HEK293 (cell line): ENCODE measurements around the gene DPF3.

Experiments used
- CTCF ChIA-PET: fragments of 350-600 bp; formaldehyde crosslinking; extraction: SDS; loops from one replicate; lab custom pipeline; 2021; ENCODE audit warnings: antibody characterized with exemption; lab: Yijun Ruan, JAX
- POLR2A ChIA-PET: fragments of 300-600 bp; formaldehyde crosslinking; extraction: SDS; loops from one replicate; lab custom pipeline; 2020; ENCODE audit warnings: antibody characterized with exemption, inconsistent platforms; lab: Yijun Ruan, JAX
- H3K27ac ChIP-seq: fragments of 200-500 bp; sonication (Bioruptor generic); 2 replicates; pipeline ENCODE4 v1.5.1; 2014; ENCODE audit warnings: low read depth, low read length, control low read depth, inconsistent platforms; ENCODE audit errors: extremely low read depth
- H3K36me3 ChIP-seq, 2 experiments: fragments of 200-500 bp in 1 of 2; sonication (Bioruptor generic) in 1 of 2; 1 replicate in 1 of 2; 2 replicates in 1 of 2; pipeline ENCODE4 v1.5.1; 2014 to 2017; ENCODE audit warnings: inconsistent platforms in 2 of 2, low read length in 2 of 2; ENCODE audit not compliant: control insufficient read depth in 2 of 2, insufficient read depth in 1 of 2
- H3K4me1 ChIP-seq: fragments of 200-500 bp; sonication (Bioruptor generic); 2 replicates; pipeline ENCODE4 v1.5.1; 2014; ENCODE audit warnings: mild to moderate bottlenecking, low read length, inconsistent platforms; ENCODE audit not compliant: control insufficient read depth, insufficient read depth
- H3K4me3 ChIP-seq: 2 replicates; pipeline ENCODE4 v1.5.1; 2011; ENCODE audit warnings: low read depth, mild to moderate bottlenecking, control low read depth, low read length, moderate library complexity
- H3K9me3 ChIP-seq: fragments of 200-500 bp; sonication (Bioruptor generic); 2 replicates; pipeline ENCODE4 v1.5.1; 2014; ENCODE audit warnings: low read depth, low read length, inconsistent platforms; ENCODE audit not compliant: control insufficient read depth, insufficient read depth
- RBAK ChIP-seq: fragments of 450-650 bp; formaldehyde crosslinking; IDR thresholded peaks from 2 replicates; pipeline ENCODE4 v1.5.1; 2016; ENCODE audit warnings: missing biosample characterization, missing genetic modification characterization
- SCRT2 ChIP-seq: fragments of 450-650 bp; formaldehyde crosslinking; IDR thresholded peaks from 2 replicates; pipeline ENCODE4 v1.5.1; 2016; ENCODE audit warnings: missing biosample characterization, missing genetic modification characterization
- SP2 ChIP-seq: fragments of 450-650 bp; formaldehyde crosslinking; IDR thresholded peaks from 2 replicates; pipeline ENCODE4 v1.5.1; 2016; ENCODE audit warnings: missing biosample characterization, missing genetic modification characterization
- SP3 ChIP-seq: fragments of 450-650 bp; formaldehyde crosslinking; IDR thresholded peaks from 2 replicates; pipeline ENCODE4 v1.5.1; 2016; ENCODE audit warnings: missing biosample characterization, missing genetic modification characterization
- TCF7L2 ChIP-seq: IDR thresholded peaks from 2 replicates; pipeline ENCODE4 v1.6.1; 2011; ENCODE audit warnings: low read depth, mild to moderate bottlenecking, inconsistent platforms, low read length, moderate library complexity, borderline replicate concordance
- WT1 ChIP-seq: fragments of 450-650 bp; formaldehyde crosslinking; IDR thresholded peaks from 2 replicates; pipeline ENCODE4 v1.5.1; 2016; ENCODE audit warnings: missing biosample characterization, missing genetic modification characterization
- ZFP69B ChIP-seq: fragments of 450-650 bp; formaldehyde crosslinking; IDR thresholded peaks from 2 replicates; pipeline ENCODE4 v1.5.1; 2016; ENCODE audit warnings: missing biosample characterization, missing genetic modification characterization
- ZNF19 ChIP-seq: fragments of 450-650 bp; formaldehyde crosslinking; IDR thresholded peaks from 2 replicates; pipeline ENCODE4; 2016; ENCODE audit warnings: missing biosample characterization, missing genetic modification characterization, low read depth
- ZNF274 ChIP-seq, 2 experiments: fragments of 200-500 bp in 1 of 2; fragments of 450-650 bp in 1 of 2; sonication (Bioruptor generic) in 1 of 2; formaldehyde crosslinking in 1 of 2; IDR thresholded peaks; 2 replicates each; pipeline versions ENCODE4 v1.5.1 to v1.6.1; 2014 to 2016; ENCODE audit warnings: borderline replicate concordance in 1 of 2, inconsistent platforms in 1 of 2, low read length in 1 of 2, missing biosample characterization in 1 of 2, missing genetic modification characterization in 1 of 2
- ZNF350 ChIP-seq: fragments of 450-650 bp; formaldehyde crosslinking; IDR thresholded peaks from 2 replicates; pipeline ENCODE4 v1.5.0; 2017; ENCODE audit warnings: missing biosample characterization, mild to moderate bottlenecking, missing genetic modification characterization
- ZNF423 ChIP-seq: fragments of 450-650 bp; formaldehyde crosslinking; IDR thresholded peaks from 2 replicates; pipeline ENCODE4 v1.5.1; 2016; ENCODE audit warnings: missing biosample characterization, missing genetic modification characterization
- ZNF560 ChIP-seq: fragments of 450-650 bp; formaldehyde crosslinking; IDR thresholded peaks from 2 replicates; pipeline ENCODE4 v1.5.1; 2017; ENCODE audit warnings: missing biosample characterization, missing genetic modification characterization, borderline replicate concordance
- ZNF654 ChIP-seq: fragments of 450-650 bp; formaldehyde crosslinking; IDR thresholded peaks from 2 replicates; pipeline ENCODE4 v1.5.1; 2016; ENCODE audit warnings: low read depth, missing biosample characterization, missing genetic modification characterization
- ZNF785 ChIP-seq: fragments of 450-650 bp; formaldehyde crosslinking; IDR thresholded peaks from 2 replicates; pipeline ENCODE4 v1.5.1; 2016; ENCODE audit warnings: missing biosample characterization, missing genetic modification characterization
- ZNF830 ChIP-seq: fragments of 450-650 bp; IDR thresholded peaks from 2 replicates; pipeline ENCODE4 v1.5.0; 2018; ENCODE audit warnings: missing biosample characterization, missing genetic modification characterization, low read depth, mild to moderate bottlenecking, moderate library complexity
- TF ChIP-seq, protein P1 (sequence below): fragments of 450-650 bp; formaldehyde crosslinking; IDR thresholded peaks from 2 replicates; pipeline ENCODE4 v1.5.1; 2016; ENCODE audit warnings: missing biosample characterization, missing genetic modification characterization
- TF ChIP-seq, protein P2 (sequence below): fragments of 450-650 bp; formaldehyde crosslinking; optimal IDR thresholded peaks from 2 replicates; pipeline ENCODE3; 2016; ENCODE audit warnings: missing biosample characterization, mild to moderate bottlenecking, missing genetic modification characterization

DPF3 gene

DNA sequence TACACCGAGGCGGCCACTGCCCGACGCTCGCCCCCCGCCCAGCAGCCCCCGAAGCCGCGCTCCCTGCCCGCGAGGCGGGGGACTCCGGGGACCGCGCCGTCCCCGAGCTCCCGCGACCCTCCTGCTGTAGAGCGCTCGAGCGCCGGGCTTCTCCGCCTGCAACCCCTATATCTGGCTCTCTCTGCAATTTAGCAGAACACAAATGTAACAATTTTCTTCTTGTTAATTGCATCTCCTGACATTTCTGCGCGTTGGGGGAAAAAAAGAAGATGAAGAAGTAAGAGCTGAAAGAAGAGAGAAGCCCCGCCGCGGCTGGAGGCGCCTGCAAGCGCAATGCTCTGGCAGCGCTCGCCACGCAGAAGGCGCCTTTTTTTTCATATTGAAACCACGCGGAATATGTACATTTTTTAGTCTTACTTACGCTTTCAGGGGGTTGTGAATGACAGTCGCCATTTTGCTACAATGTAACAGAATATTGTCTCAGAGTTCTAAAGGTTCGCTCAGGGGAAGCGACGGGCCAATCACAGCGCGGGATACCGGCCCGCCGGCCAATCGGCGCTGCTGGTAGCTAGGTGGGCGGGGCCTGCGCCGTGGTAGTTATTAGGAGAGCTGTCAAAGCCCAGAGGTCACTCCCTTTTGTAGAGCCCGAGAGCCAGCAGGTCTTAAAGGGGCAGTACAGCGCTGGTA is at the start of gene DPF3:
TSS of gene DPF3 (minus strand) at position 466 of the 687 bp plus-strand sequence. CDS start at position 453, 13 bp downstream.
- H3K9me3 ChIP-seq, result no peaks in the 10 kb centered on the region
- ChIA-PET POLR2A (interaction anchor here (0.6 to 1.9 kb wide), 5 partner anchors 15 to 380 kb away, joined by 3 to 7 read pairs (median 4); partner anchors contain the start of gene DCAF4), CTCF (interaction anchor here (0.6 to 2.2 kb wide), 4 partner anchors 11 to 377 kb away, joined by 3 to 12 read pairs (median 4); no protein-coding TSS in a partner anchor)
- 0 out of 2 replicates have a peak, but pooled peaks cover 5% of the 10 kb centered on the region for H3K4me1 ChIP-seq
- no peaks in the 10 kb centered on the region for H3K36me3 ChIP-seq
- H3K27ac ChIP-seq, result peak within 1 kb of the TSS; percentile 48; the same call in 1 of the 2 replicates
- TF ChIP-seq ZNF350 (peak; percentile 89), SCRT2 (peak; percentile 64), TCF7L2 (0 out of 2 replicates have a peak, but pooled peaks have one; percentile 46), ZNF423 (tag by site-specific recombination) (no peak), ZNF830 (tag by site-specific recombination) (no peak), ZNF785 (no peak), SP2 (tag by site-specific recombination) (peak; percentile 84), ZNF560 (no peak), WT1 (peak; percentile 83), SP3 (tag by site-specific recombination) (0 out of 2 replicates have a peak, but pooled peaks have one; percentile 33), ZFP69B (0 out of 2 replicates have a peak, but pooled peaks have one; percentile 15)
- TF ChIP-seq, protein P1, sequence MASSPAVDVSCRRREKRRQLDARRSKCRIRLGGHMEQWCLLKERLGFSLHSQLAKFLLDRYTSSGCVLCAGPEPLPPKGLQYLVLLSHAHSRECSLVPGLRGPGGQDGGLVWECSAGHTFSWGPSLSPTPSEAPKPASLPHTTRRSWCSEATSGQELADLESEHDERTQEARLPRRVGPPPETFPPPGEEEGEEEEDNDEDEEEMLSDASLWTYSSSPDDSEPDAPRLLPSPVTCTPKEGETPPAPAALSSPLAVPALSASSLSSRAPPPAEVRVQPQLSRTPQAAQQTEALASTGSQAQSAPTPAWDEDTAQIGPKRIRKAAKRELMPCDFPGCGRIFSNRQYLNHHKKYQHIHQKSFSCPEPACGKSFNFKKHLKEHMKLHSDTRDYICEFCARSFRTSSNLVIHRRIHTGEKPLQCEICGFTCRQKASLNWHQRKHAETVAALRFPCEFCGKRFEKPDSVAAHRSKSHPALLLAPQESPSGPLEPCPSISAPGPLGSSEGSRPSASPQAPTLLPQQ (tag by site-specific recombination), result 0 out of 2 replicates have a peak, but pooled peaks have one; percentile 37
- TF ChIP-seq, protein P2, sequence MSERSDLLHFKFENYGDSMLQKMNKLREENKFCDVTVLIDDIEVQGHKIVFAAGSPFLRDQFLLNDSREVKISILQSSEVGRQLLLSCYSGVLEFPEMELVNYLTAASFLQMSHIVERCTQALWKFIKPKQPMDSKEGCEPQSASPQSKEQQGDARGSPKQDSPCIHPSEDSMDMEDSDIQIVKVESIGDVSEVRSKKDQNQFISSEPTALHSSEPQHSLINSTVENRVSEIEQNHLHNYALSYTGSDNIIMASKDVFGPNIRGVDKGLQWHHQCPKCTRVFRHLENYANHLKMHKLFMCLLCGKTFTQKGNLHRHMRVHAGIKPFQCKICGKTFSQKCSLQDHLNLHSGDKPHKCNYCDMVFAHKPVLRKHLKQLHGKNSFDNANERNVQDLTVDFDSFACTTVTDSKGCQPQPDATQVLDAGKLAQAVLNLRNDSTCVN (tag by site-specific recombination), result peak; percentile 56
- H3K4me3 ChIP-seq, result peak within 1 kb of the TSS; percentile 81

DNA sequence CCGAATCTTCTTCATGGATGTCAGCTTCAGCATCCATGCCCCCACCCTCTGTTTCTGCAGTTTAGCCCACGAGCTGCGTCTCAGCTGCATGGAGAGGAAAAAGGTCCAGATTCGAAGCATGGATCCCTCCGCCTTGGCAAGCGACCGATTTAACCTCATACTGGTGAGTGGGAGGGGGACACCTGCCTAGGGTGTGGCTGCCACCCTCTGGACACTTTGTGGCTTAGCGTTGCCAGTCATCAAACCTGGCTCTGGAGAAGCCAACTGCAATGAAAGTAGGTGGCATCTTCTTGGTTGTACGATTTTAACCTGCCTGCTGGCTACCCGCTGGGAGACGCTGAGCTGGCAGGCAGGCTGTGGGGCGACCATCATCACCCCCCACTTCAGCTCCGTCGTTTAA is 49.0 kb upstream of the DPF3 start:
- Histone ChIP-seq H3K4me1 (no peaks in the 10 kb centered on the region), H3K4me3 (no peak overlapping the region), H3K9me3 (no peaks in the 10 kb centered on the region), H3K27ac (no peak overlapping the region)
- ChIA-PET CTCF (interaction anchor here (0.8 to 1.0 kb wide), 2 partner anchors 15 to 426 kb away, joined by 3 read pairs; no protein-coding TSS in a partner anchor), POLR2A (no interaction called here)
- TF ChIP-seq RBAK (no peak), ZNF654 (tag by site-specific recombination) (0 out of 2 replicates have a peak, but pooled peaks have one; percentile 6), ZNF19 (tag by site-specific recombination) (no peak)
- TF ChIP-seq, all 188 proteins: peak for 1
- peaks cover 7 to 90% of the 10 kb centered on the region in 2 experiments; a peak in 2 of 3 replicates for H3K36me3 ChIP-seq

DNA sequence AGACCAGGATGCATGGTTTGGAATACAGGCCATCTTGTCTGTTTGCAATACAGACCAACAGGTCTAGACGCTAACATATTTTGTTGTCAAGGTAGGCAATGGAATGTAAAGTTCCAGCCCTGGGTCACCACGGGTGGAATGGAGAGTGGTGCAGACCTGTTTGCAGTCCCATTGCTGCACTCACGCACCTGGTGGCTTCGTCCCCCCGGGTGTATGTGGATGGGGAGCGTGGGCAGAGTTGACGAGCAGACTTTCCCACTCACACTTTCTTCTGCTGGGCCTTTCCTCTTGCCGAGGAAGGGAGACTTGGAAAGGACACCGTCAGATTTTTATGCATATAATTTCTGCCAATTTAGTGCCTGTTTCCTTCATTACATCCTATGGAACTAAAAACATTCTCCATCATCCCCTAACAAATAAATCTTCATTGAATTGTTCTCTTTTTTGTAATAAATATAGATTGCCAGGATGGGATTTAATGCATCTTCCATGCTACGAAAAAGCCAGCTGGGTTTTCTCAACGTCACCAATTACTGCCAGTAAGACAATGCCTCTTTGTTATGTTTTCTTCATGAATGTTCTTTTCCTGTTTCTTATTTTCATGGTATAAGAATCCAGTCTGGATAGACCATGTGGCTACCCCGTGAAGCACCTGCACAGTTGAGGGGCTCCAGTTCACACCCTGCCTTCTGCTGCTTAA is 47.5 kb upstream of the DPF3 start:
- POLR2A ChIA-PET, result no interaction called here
- Histone ChIP-seq H3K4me1 (no peaks in the 10 kb centered on the region), H3K27ac (no peak overlapping the region), H3K36me3 (peaks cover 7 to 79% of the 10 kb centered on the region in 2 experiments; a peak in 2 of 3 replicates), H3K9me3 (no peaks in the 10 kb centered on the region), H3K4me3 (no peak overlapping the region)
- CTCF ChIA-PET, result interaction anchor here (0.7 kb wide), 1 partner anchor 155 kb away, joined by 5 read pairs; no protein-coding TSS in a partner anchor
- no peak for TF ChIP-seq ZNF274 (IDR thresholded peaks at IDR 0.05; ENCODE audit: low read length)
- TF ChIP-seq ZNF274 (tag by site-specific recombination; IDR thresholded peaks at IDR 0.05; ENCODE audit: borderline replicate concordance), result no peak
